Motor neuron (in vitro differentiated cells): ENCODE results near the gene SDR42E1. TPM values are rescaled to one million over a fixed set of nuclear protein-coding genes. Genes with fewer than 3 reads are reported as not detected.
"Not testable (repeated sequence)": the region's sequence is repeated elsewhere in the genome, so short reads cannot be mapped to it uniquely, and the experiment has no call there.

Experiments used
- ATAC-seq, 8 experiments: fragments of 200-7000 bp; cut with Tn5 transposase; replicated peaks in 6 of 8; 2 replicates each; pipeline ENCODE4 v1.8.0; 2021; ENCODE audit warnings: mild to moderate bottlenecking in 8 of 8, moderate library complexity in 8 of 8
- H3K27ac ChIP-seq, 2 donors: fragments of 250-450 bp; sonication (Bioruptor Pico); 2 replicates each; pipeline ENCODE4 v1.9.0; 2021; ENCODE audit warnings: antibody characterized with exemption in 2 of 2, mild to moderate bottlenecking in 2 of 2, moderate library complexity in 1 of 2
- H3K4me1 ChIP-seq, 2 donors: fragments of 250-450 bp; sonication (Bioruptor Pico); replicated peaks in 1 of 2; 2 replicates each; pipeline ENCODE4 v1.6.1; 2021; ENCODE audit warnings: antibody characterized with exemption in 2 of 2, mild to moderate bottlenecking in 2 of 2, moderate library complexity in 1 of 2
- H3K4me3 ChIP-seq, 5 donors: fragments of 250-450 bp; sonication (Bioruptor Pico); 2 replicates each; pipeline ENCODE4 v1.9.0; 2021; ENCODE audit warnings: antibody characterized with exemption in 5 of 5, mild to moderate bottlenecking in 5 of 5, moderate library complexity in 4 of 5
- WGBS, 10 experiments: fragments of 450-650 bp; shearing (Covaris generic); methylation state at CpG; one replicate each; pipeline ENCODE4 v1.0.0; 2022; 5-methylcytosine and 5-hydroxymethylcytosine counted together
- in situ Hi-C, 9 experiments: fragments of 400-800 bp; cut with MboI; loops; one replicate each; pipeline ENCODE4 v1.15.0; 2021; ENCODE audit warnings: low sequenced_read_pairs in 9 of 9, low pct_unique_long_range_greater_than_20kb in 2 of 9; ENCODE audit not compliant: unreplicated experiment in 9 of 9
- total RNA-seq, 8 experiments: library from RNA; unstranded; fragments of 300-600 nt; gene quantifications; 2 replicates each; pipeline versions ENCODE4 v1.2.3 to v1.2.4, GENCODE V29; 2022

Gene SDR42E1
- total RNA-seq, 8 experiments from 2014 or later = under 0.01 to 0.38 (median 0.05) TPM

DNA sequence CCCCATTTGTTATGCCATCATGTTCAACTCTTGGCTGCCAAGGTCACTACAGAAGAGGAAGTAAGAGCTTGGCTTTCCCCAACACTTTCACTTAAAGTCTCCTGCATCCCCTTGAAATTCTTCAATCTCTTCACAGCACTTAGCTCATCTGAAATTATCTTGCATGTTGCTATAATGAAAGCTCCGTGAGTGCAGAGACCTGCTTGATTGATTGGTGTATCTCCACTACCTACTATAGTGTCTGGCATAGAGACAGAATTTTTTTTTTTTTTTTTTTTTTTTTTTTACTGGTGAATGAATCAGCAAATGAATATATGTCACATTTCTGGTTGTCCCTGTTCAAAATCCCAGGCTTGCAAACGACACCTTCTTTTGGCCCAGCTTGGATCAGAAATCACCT is 1.9 kb upstream of the SDR42E1 start:
- WGBS, 10 experiments = 0 to 94% (median 77%) methylated on average over 1 to 2 of the region's 2 CpGs; no CpG with 5 or more reads in 3 of the 10 experiments
- H3K4me3 ChIP-seq = no peak overlapping the region

DNA sequence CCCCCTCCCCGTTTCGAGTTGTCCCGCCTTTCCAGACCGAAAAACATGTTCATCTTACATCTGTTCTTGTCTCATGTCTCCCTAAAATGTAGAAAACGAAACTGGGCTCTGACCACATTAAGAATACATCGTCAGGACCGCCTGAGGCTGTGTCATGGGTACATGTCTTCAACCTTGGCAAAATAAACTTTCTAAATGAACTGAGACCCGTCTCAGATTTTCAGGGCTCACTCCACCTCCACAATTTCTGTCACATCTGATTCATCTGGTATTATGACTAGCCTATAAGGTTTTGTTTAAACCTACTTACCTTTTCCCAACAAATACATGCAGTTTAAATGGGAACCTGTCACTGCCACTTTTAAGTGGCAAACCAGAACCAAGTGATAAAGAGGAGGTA is 621 bp downstream of the SDR42E1 start:
- in situ Hi-C loops = no loop called here
- H3K27ac ChIP-seq = no peak overlapping the region
- no peak for ATAC-seq
- no peak overlapping the region for H3K4me3 ChIP-seq
- no peaks in the 10 kb centered on the region for H3K4me1 ChIP-seq
- WGBS, 10 experiments = 33 to 100% (median 76%) methylated on average over 1 to 7 of the region's 8 CpGs; no CpG with 5 or more reads in 1 of the 10 experiments

More for the DNA sequence above, 1.9 kb upstream of the SDR42E1 start:
- Histone ChIP-seq H3K27ac (no peak overlapping the region), H3K4me1 (no peaks in the 10 kb centered on the region)
- in situ Hi-C loops = no loop called here
- peak in 3 of 8 experiments; percentile 58 to 65 (median 64) for ATAC-seq

DNA sequence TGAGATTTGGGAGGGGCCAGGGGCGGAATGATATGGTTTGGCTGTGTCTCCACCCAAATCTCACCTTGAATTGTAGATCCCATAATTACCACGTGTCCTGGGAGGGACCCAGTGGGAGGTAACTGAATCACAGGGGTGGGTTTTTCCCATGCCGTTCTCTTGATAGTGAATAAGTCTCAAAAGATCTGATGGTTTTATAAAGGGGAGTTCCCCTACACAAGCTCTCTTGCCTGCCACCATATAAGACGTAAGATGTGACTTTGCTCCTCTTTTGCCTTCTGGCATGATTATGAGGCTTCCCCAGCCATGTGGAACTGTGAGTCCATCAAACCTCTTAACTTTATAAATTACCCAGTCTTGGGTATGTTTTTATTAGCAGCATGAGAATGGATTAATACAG is 1.5 kb downstream of the SDR42E1 start:
- H3K4me3 ChIP-seq, H3K27ac ChIP-seq, ATAC-seq, H3K4me1 ChIP-seq, in situ Hi-C loops: not testable (repeated sequence)
- WGBS, 10 experiments = 20 to 100% (median 63%) methylated on average over 1 to 3 of the region's 4 CpGs; no CpG with 5 or more reads in 2 of the 10 experiments

DNA sequence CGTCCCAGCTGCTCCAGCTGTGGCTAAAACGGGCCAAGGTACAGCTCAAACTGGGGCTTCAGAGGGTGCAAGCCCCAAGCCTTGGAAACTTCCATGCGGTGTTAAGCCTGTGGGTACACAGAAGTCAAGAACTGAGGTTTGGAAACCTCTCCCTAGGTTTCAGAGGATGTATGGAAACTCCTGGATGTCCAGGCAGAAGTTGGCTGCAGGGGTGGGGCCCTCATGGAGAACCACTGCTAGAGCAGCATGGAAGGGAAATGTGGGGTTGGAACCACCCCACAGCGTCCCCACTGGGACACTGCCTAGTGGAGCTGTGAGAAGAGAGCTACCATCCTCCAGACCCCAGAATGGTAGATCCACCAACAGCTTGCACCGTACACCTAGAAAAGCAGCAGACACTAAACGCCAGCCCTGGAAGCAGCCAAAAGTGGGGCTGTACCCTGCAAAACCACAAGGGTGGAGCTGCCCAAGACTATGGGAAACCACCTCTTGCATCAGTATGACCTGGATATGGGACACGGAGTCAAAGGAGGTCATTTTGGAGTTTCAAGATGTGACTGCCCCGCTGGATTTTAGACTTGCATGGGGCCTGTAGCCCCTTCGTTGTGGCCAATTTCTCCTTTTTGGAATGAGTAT is 2.2 kb downstream of the SDR42E1 start:
- in situ Hi-C loops = no loop called here
- no peaks in the 10 kb centered on the region for H3K4me1 ChIP-seq

DNA sequence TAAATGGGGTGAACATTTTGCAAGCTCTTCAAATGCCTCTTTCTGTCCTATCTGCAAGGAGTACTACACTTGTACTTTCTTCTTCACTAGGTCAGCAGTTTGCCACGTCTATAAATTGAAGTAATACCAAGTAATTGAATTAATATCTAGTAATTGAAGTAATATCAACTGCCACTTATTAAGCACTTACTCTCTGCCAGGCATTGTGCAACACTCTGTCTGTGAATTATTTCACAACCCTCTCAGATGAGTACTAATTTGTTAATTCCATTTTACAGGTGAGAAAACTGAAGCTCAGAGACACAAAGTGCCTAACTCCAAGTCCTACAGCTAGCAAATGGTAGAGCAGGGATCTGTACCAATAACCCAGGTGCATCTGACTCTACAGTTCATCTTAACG is 4.1 kb downstream of the SDR42E1 start:
- no peak overlapping the region for H3K4me3 ChIP-seq
- H3K4me1 ChIP-seq = no peaks in the 10 kb centered on the region
- no peak overlapping the region for H3K27ac ChIP-seq
- WGBS, 10 experiments = 0 to 86% (median 75%) methylated on average over 1 to 2 of the region's 2 CpGs; no CpG with 5 or more reads in 5 of the 10 experiments
- in situ Hi-C loops = no loop called here
- no peak for ATAC-seq

More for the DNA sequence above, 2.2 kb downstream of the SDR42E1 start:
- no peak overlapping the region for H3K4me3 ChIP-seq
- H3K27ac ChIP-seq = no peak overlapping the region
- ATAC-seq = no peak
- 35 to 86% (median 78%) methylated on average over 1 to 8 of the region's 9 CpGs; no CpG with 5 or more reads in 5 of the 10 experiments for WGBS, 10 experiments

DNA sequence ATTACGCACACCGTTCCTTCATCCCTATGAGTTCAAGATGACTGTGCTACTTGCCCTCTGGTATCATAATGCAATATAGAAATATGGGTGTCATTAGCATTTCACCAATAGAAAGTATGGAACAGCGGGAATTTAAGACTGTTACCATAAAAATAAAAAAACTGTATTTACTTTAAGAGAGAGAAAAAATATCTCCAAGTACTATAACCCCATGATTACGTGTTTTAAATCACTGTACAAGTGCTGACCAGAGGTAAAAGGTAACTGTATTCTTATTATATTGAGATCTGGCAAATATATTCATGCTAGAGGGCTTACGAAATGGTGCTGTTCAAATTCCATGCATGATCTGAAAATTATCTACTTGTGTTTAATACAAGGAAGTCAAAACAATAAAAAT is 5.2 kb downstream of the SDR42E1 start:
- H3K27ac ChIP-seq = no peak overlapping the region
- 23 to 99% (median 91%) methylated on average over 2 to 5 of the region's 5 CpGs for WGBS, 10 experiments
- in situ Hi-C loops = no loop called here
- no peaks in the 10 kb centered on the region for H3K4me1 ChIP-seq
- ATAC-seq = no peak
- no peak overlapping the region for H3K4me3 ChIP-seq

DNA sequence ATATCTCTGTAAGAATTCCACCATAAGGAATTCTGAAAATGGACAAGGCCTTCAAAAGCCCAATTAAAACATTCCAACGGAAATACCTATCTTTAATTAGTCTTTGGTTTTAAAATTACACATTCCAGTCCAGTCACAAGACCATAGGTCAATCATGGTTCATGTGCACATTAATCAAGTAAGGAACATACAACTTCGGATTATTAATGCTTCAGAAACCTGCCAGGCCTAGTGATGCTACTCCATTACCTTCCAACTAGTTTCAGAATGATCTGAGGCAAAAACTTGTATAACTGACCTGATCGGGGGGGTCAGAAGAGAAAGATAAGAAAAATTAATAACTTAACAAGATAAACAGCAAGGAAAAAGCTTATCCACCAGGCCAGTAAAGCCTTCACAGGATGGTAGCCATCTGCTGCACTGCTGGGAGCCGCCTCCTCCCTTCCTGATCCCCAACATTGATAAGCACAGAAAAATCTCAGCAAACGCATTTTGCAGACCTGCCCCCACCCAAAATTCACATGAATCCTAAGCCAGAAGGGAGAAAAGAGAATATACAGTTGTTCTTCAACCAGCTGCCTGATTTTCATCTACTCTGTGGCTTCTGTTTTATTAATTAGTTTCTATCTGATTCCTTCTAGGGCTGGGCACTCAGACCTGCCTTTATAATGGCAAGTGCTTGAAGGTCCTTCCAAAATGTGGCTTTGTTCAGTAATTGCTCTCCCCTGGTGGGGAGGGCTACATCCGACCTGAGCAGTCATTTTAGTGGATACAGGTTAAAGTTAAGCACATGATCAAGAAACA is 6.0 kb downstream of the SDR42E1 start:
- Histone ChIP-seq H3K4me1 (no peaks in the 10 kb centered on the region), H3K27ac (no peak overlapping the region), H3K4me3 (no peak overlapping the region)
- WGBS, 10 experiments = 15 to 80% (median 44%) methylated on average over 1 to 6 of the region's 6 CpGs
- in situ Hi-C loops = no loop called here
- ATAC-seq = peak in 2 of 8 experiments; percentile 56 to 88

DNA sequence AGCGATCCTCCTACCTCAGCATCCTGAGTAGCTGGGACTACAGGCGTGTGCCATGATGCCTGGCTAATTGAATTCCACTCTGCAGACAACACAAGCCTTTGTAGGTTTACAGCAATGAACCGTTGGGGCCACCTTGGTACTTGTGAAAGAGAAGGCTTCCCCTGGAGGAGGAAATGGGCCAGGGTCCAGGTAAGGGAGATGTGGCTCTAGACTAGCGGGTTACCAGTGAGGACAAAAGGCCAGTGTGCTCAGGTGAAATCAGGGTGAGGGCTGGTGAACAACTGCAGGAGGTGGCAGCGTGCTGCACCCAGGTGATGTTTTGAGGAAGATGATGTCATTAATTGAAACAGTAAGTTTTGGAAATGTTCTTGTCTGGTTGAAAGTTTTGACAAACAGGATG is 6.7 kb downstream of the SDR42E1 start:
- in situ Hi-C loops = no loop called here
- H3K27ac ChIP-seq = no peak overlapping the region
- ATAC-seq = no peak
- 17 to 100% (median 84%) methylated on average over 1 to 4 of the region's 5 CpGs; no CpG with 5 or more reads in 4 of the 10 experiments for WGBS, 10 experiments
- no peaks in the 10 kb centered on the region for H3K4me1 ChIP-seq
- H3K4me3 ChIP-seq = no peak overlapping the region

DNA sequence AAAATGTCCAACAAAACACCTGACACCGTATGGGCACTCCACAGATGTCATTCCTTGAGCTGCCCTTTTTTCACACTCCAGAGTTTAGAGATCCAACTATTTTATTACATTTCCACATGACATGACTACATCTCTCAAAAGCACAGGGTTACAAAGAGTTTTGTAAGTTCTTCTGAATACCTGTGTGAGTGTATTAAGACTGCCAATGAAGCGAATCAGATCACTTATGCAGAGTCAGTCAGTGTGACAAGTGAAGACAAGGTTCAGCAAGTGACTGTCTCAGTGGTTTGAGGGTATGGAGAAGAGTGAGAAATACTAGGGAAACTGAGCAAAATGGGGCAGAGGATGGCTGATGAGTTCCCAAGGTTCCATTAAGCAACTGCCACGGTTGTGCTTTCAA is 8.4 kb downstream of the SDR42E1 start:
- 7 to 100% (median 67%) methylated on average over 1 to 3 of the region's 3 CpGs; no CpG with 5 or more reads in 1 of the 10 experiments for WGBS, 10 experiments
- Histone ChIP-seq H3K27ac (no peak overlapping the region), H3K4me1 (no peaks in the 10 kb centered on the region), H3K4me3 (no peak overlapping the region)
- in situ Hi-C loops = no loop called here
- no peak for ATAC-seq

DNA sequence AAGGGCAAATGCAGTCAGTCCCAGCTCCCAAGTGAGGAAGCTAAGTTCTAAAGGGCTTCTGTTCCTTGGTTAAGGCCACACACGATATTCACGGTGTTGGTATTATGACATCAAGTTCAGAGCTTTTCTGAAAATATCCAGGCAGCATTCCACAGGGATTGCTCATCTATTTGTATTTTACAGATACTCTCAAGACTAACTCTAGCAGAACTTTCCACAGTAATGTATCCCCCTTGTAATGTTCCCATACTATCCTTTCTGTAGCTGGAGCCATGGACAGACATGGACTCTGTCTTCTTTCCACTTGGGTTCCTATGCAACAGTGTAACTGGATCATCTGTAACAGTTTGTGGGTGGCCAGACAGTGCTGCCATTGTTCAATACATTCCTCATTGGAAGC is 13.5 kb downstream of the SDR42E1 start:
- in situ Hi-C loops = no loop called here
- Histone ChIP-seq H3K27ac (no peak overlapping the region), H3K4me3 (no peak overlapping the region), H3K4me1 (no peaks in the 10 kb centered on the region)
- WGBS, 10 experiments = 20 to 90% (median 83%) methylated on average over 1 to 2 of the region's 2 CpGs; no CpG with 5 or more reads in 7 of the 10 experiments
- peak in 2 of 8 experiments; percentile 44 to 64 for ATAC-seq

DNA sequence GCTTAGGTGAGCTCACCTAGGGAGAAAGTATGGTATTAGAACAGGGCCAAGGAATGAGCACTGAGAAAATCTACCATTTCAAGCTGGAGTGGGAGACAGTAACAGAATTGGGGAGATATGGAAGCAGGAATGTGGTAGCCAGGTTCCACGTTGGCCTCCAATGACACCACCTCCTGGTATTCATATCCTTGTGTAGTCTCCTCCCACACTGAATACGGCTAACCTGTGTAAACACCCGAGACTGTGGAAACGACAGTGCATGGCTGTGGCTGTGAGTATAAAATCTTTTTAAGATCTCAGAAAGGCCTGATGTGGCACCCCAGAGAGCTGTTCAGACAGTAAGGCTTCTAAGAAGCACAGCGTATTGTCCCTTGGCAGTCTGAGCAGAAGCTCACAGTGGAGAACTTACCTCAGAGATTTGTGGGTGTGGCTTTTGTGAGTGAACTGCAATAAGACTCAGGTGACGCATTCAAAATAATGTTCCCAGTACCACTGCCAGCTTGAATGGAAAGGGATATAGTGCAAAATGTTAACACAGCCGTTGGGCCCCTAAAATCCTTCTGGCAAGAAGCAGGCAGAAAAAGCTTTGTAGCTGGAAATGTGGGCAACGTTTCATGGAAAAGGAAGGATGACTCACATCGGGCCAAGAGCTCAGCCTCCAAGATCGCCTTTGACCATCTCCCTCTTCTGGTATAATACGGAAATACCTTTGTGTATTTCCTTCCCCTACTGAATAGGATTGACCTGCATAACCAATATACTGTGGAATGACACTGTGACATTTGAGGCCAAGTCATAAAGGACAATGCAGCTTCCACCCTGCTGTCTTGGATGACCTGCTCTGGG is 14.4 kb downstream of the SDR42E1 start:
- H3K4me3 ChIP-seq = no peak overlapping the region
- H3K4me1 ChIP-seq = peaks cover 0 to 2% of the 10 kb centered on the region in 2 donors
- in situ Hi-C loops = no loop called here
- WGBS, 10 experiments = 0 to 80% (median 54%) methylated on average over 1 to 10 of the region's 11 CpGs; no CpG with 5 or more reads in 2 of the 10 experiments
- ATAC-seq = peak in 5 of 8 experiments; percentile 30 to 84 (median 80)
- no peak overlapping the region for H3K27ac ChIP-seq

DNA sequence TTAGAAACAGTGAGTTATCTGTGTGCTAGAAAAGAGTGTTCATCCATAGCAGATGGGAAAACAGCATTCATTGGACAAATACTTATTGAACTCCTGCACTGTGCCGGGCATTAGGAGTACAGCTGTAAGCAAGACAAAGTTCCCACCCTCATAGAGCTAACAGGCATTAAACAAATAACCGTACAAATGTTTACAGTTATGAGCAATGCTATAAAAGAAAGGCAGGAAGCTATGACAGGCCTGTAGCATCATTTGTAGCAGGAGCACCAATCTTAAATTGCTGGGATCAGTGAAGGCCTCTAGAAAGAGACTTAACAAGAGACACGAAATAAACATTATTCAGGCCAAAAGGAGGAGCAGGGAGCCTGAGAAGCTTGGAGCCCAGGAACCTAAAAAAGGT is 15.6 kb downstream of the SDR42E1 start:
- Histone ChIP-seq H3K4me1 (peaks cover 0 to 2% of the 10 kb centered on the region in 2 donors), H3K27ac (no peak overlapping the region), H3K4me3 (no peak overlapping the region)
- in situ Hi-C loops = no loop called here
- 40 to 100% (median 73%) methylated on average over 1 to 3 of the region's 3 CpGs; no CpG with 5 or more reads in 2 of the 10 experiments for WGBS, 10 experiments
- ATAC-seq = no peak

DNA sequence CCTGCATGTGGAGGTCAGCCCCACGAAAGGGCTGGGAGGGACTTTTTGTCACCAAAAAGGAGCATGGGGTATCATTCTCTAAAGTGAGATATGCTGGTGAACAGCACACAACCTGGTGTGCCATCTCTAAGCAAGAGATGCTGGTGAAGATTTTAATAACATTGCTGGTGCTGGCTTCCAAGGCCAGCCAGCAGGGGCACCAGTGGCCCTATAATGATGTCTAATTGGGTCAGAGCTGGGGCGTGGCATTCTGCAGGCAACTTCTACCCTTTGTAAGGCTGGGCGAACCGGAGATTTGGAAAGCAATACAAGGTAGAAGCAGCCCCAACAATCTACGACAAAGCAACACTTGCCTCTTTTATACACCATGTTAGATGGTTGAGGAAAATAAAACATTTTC is 16.8 kb downstream of the SDR42E1 start:
- WGBS, 10 experiments = 40 to 90% (median 78%) methylated on average over 1 to 5 of the region's 5 CpGs; no CpG with 5 or more reads in 3 of the 10 experiments
- in situ Hi-C loops = no loop called here
- Histone ChIP-seq H3K27ac (no peak overlapping the region), H3K4me1 (peaks cover 0 to 2% of the 10 kb centered on the region in 2 donors), H3K4me3 (no peak overlapping the region)
- ATAC-seq = no peak
